ENCODE measurements around the gene NYNRIN.

NYNRIN gene

GRCh38 chr14:24392325-24393091 lies 6.3 kb upstream of the NYNRIN start:
- DNase-seq: no peak

- DNase-seq: no peak
Measured at GRCh38 chr14:24394275-24394674, 4.5 kb upstream of the NYNRIN start.

GRCh38 chr14:24395609-24396582 lies 2.9 kb upstream of the NYNRIN start:
- DNase-seq: no peak

- no peak for DNase-seq
Measured at GRCh38 chr14:24397639-24398292, 1.0 kb upstream of the NYNRIN start.

- DNase-seq: no peak
Measured at GRCh38 chr14:24398293-24398652, 530 bp upstream of the NYNRIN start.

GRCh38 chr14:24399447-24399822 lies 632 bp downstream of the NYNRIN start:
- no peak for DNase-seq

GRCh38 chr14:24399999-24400718 lies 1.4 kb downstream of the NYNRIN start:
- no peak for DNase-seq

GRCh38 chr14:24401810-24402702 lies 3.3 kb downstream of the NYNRIN start:
- no peak for DNase-seq

- no peak for DNase-seq
Measured at GRCh38 chr14:24403294-24403998, 4.6 kb downstream of the NYNRIN start.

- no peak for DNase-seq
Measured at GRCh38 chr14:24404814-24405213, 6.0 kb downstream of the NYNRIN start.

GRCh38 chr14:24406416-24406815 lies 7.6 kb downstream of the NYNRIN start:
- no peak for DNase-seq

- no peak for DNase-seq
Measured at GRCh38 chr14:24407608-24408325, 9.0 kb downstream of the NYNRIN start.

GRCh38 chr14:24408764-24409163 lies 10.0 kb downstream of the NYNRIN start:
- no peak for DNase-seq

GRCh38 chr14:24409192-24409591 lies 10.4 kb downstream of the NYNRIN start:
- no peak for DNase-seq

- DNase-seq: no peak
Measured at GRCh38 chr14:24409956-24410355, 11.2 kb downstream of the NYNRIN start.

GRCh38 chr14:24411443-24412389 lies 12.9 kb downstream of the NYNRIN start:
- peak; percentile 15 for DNase-seq

- DNase-seq: no peak
Measured at GRCh38 chr14:24414077-24414476, 15.3 kb downstream of the NYNRIN start.

GRCh38 chr14:24414732-24415420 lies 16.1 kb downstream of the NYNRIN start:
- DNase-seq: no peak
